MG63 (cell line): ENCODE results near the gene EPGN. TPM values are rescaled to one million over a fixed set of nuclear protein-coding genes. Genes with fewer than 3 reads are reported as not detected.

Experiments
- DNase-seq: peaks from one replicate; pipeline ENCODE4 v3.0.0-alpha.2; 2020
- H3K27me3 ChIP-seq: fragments of 250-450 bp; sonication (Bioruptor Pico); 2 replicates; pipeline ENCODE4 v1.5.1; 2020; ENCODE audit warnings: mild to moderate bottlenecking, moderate library complexity
- H3K36me3 ChIP-seq: fragments of 250-450 bp; sonication (Bioruptor Pico); 2 replicates; pipeline ENCODE4 v1.5.1; 2020; ENCODE audit warnings: mild to moderate bottlenecking, moderate library complexity
- H3K4me3 ChIP-seq: fragments of 250-450 bp; sonication (Bioruptor Pico); 2 replicates; pipeline ENCODE4 v1.5.1; 2020; ENCODE audit warnings: mild to moderate bottlenecking, moderate library complexity
- H3K9me3 ChIP-seq: fragments of 250-450 bp; sonication (Bioruptor Pico); 2 replicates; pipeline ENCODE4 v1.5.1; 2020; ENCODE audit warnings: mild to moderate bottlenecking, moderate library complexity
- total RNA-seq: library from RNA; depleted of rRNA; stranded (reverse); fragments of >200 nt; shearing (Covaris generic); gene quantifications from 2 replicates; pipeline ENCODE4 v1.2.3, GENCODE V29; 2014; ENCODE audit warnings: low replicate concordance

EPGN gene
- total RNA-seq, 1 experiment from 2014 or later: not detected

GRCh38 chr4:74294681-74295080, 13.6 kb upstream of the EPGN start:
- no peak for DNase-seq
- H3K27me3 ChIP-seq: no peaks in the 10 kb centered on the region
- no peak overlapping the region for H3K4me3 ChIP-seq

DNA sequence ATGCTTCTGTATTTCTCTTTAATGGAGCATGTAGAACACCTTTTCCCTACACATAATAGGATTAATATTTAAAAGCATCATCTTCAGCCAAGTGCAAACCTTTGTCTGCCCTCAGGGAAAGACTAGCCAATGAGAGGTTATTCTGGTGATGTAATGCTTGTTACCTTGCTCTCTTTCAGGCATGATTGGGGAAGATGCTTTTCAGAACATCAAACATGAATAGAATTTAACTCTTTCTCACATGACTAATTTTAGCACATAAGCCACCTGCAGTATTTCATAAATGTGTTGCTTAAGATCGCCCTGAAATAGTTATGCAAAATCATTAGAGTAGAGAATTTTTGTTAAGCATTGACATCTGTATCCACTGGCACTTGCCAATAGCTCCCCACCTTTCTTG, 10.7 kb upstream of the EPGN start:
- Histone ChIP-seq H3K27me3 (no peaks in the 10 kb centered on the region), H3K36me3 (no peaks in the 10 kb centered on the region), H3K4me3 (no peak overlapping the region), H3K9me3 (no peaks in the 10 kb centered on the region)
- DNase-seq: no peak

More at GRCh38 chr4:74294681-74295080, 13.6 kb upstream of the EPGN start:
- no peaks in the 10 kb centered on the region for H3K36me3 ChIP-seq
- H3K9me3 ChIP-seq: no peaks in the 10 kb centered on the region

DNA sequence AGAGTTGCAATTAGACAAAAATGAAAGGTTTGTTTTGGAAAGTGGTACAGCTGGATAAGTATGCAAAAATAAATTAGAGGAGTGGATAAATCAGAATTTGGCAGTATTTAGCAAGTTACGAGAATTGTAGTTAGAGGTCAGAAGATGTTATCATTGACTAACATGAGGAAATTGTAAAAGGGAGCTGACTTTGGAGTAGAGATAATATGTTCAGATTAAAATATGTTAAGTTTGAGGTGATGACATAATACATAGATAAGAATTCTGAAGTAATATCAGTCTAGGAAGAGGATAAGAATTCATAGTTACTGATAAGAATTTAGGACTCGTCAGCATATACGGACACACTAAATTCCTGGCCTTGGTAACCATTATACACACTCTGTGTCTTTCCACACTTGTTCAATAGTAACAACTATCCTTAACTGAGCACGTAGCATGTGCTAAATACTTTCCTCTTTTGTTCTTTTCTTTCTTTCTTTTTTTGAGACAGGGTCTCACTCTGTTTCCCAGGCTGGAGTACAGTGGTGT, 4.1 kb upstream of the EPGN start:
- Histone ChIP-seq H3K9me3 (no peaks in the 10 kb centered on the region), H3K27me3 (no peaks in the 10 kb centered on the region), H3K36me3 (no peaks in the 10 kb centered on the region), H3K4me3 (no peak overlapping the region)
- DNase-seq: no peak

DNA sequence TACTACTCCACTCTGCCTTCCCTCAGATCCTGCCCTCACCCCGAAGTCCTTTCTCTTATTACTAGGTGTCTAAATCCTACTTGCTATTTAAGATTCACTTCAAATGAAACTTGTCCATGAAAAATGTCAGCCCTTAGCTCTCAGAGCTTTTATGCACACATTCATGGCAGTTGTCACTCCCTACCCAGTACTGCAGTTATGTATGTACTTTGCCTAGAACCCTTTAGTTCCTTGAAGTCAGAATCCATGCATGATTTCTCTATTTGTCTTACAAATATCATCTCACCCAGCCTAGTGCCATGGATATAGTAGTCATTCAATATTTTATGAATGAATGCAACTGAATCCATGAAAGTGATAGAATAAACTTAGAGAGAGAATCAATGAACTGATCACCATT, 3.3 kb upstream of the EPGN start:
- no peaks in the 10 kb centered on the region for H3K27me3 ChIP-seq
- H3K9me3 ChIP-seq: no peaks in the 10 kb centered on the region
- no peak for DNase-seq
- no peak overlapping the region for H3K4me3 ChIP-seq
- H3K36me3 ChIP-seq: no peaks in the 10 kb centered on the region

GRCh38 chr4:74307170-74307569, 1.1 kb upstream of the EPGN start:
- Histone ChIP-seq H3K9me3 (no peaks in the 10 kb centered on the region), H3K4me3 (no peak overlapping the region), H3K36me3 (no peaks in the 10 kb centered on the region), H3K27me3 (no peaks in the 10 kb centered on the region)
- no peak for DNase-seq

- H3K9me3 ChIP-seq: no peaks in the 10 kb centered on the region
- DNase-seq: no peak
- H3K36me3 ChIP-seq: no peaks in the 10 kb centered on the region
- H3K27me3 ChIP-seq: no peaks in the 10 kb centered on the region
- no peak overlapping the region for H3K4me3 ChIP-seq
Observed at GRCh38 chr4:74309223-74309622, 953 bp downstream of the EPGN start.

DNA sequence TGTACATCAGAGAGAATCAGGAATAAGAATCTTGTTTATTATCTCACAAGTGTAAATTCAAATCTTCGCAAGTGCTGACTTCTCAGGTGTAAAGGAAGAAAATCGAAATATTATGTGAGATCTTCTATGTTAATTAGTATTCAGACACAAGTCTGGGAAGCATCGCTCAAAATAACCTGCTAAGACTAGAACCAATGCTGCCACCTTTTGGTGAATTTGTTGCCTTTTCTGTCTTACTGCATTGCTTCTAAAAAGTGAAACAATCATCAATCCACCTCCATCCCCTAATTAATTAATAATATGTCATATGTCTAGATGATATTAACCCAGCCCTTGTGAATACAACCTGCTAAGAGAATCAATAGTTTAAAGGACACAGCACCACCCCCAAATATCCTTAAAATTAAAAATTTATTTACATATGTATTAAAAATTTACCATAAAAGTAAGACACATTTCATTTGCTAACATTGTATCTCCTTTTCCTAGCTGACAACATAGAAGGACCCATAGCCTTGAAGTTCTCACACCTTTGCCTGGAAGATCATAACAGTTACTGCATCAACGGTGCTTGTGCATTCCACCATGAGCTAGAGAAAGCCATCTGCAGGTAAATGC, 3.5 kb downstream of the EPGN start:
- no peak overlapping the region for H3K4me3 ChIP-seq
- no peaks in the 10 kb centered on the region for H3K9me3 ChIP-seq
- no peaks in the 10 kb centered on the region for H3K36me3 ChIP-seq
- no peaks in the 10 kb centered on the region for H3K27me3 ChIP-seq
- DNase-seq: no peak

DNA sequence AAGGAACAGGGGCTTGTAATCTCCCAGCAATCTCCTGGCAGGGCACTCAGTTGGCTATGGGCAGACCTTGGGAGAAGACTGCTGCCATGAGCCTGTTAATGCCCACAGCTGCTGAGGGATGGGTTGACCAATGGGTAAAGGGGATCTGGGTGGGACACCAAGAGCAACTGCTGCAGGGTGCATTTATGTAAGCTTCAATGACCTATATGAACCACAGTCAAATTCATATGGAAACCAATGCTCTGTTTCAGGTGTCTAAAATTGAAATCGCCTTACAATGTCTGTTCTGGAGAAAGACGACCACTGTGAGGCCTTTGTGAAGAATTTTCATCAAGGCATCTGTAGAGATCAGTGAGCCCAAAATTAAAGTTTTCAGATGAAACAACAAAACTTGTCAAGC, 6.1 kb downstream of the EPGN start:
- no peak for DNase-seq
- H3K4me3 ChIP-seq: no peak overlapping the region
- H3K36me3 ChIP-seq: no peaks in the 10 kb centered on the region
- H3K9me3 ChIP-seq: no peaks in the 10 kb centered on the region
- no peaks in the 10 kb centered on the region for H3K27me3 ChIP-seq

- Histone ChIP-seq H3K27me3 (no peaks in the 10 kb centered on the region), H3K9me3 (no peaks in the 10 kb centered on the region), H3K4me3 (no peak overlapping the region), H3K36me3 (no peaks in the 10 kb centered on the region)
- no peak for DNase-seq
Observed at GRCh38 chr4:74314944-74315343, 6.7 kb downstream of the EPGN start.

DNA sequence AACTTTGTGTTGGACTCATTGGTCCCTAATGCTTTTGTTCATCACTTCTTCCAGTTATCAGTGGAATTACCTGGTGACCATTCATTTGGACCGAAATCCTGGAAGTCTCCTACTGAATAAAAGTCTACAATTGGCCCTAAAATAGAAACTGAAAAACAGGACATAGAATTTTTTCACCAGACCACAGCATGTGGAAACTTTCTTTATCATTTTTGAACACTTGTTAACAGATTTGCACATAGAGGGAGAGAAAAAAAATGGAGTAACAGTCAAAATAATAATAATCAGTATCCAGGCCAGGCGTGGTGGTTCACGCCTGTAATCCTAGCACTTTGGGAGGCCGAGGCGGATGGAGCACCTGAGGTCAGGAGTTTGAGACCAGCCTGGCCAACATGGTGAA, 7.1 kb downstream of the EPGN start:
- Histone ChIP-seq H3K36me3 (no peaks in the 10 kb centered on the region), H3K9me3 (no peaks in the 10 kb centered on the region), H3K4me3 (no peak overlapping the region), H3K27me3 (no peaks in the 10 kb centered on the region)
- no peak for DNase-seq

DNA sequence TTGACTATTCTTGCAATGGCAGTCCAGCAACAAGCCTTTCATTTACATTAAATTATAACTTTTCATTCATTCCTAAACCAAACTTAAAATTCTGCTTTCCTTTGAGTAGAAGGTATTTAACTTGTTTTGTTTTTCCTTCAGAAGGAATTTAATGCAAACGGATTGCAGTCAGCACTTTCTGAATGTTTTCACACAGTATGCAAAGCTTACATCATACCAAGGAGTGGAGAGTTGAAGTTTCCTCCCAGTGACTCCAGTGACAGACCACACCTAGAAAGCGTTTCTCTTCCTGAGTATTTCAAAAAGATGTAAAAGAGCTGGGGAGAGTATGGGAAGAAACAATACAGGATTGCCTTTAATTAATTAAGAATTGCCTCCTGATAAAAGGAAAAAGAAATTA, 8.1 kb downstream of the EPGN start:
- no peaks in the 10 kb centered on the region for H3K9me3 ChIP-seq
- no peak for DNase-seq
- H3K36me3 ChIP-seq: no peaks in the 10 kb centered on the region
- H3K27me3 ChIP-seq: no peaks in the 10 kb centered on the region
- no peak overlapping the region for H3K4me3 ChIP-seq

- Histone ChIP-seq H3K27me3 (no peaks in the 10 kb centered on the region), H3K36me3 (no peaks in the 10 kb centered on the region), H3K4me3 (no peak overlapping the region), H3K9me3 (no peaks in the 10 kb centered on the region)
- DNase-seq: no peak
Observed at GRCh38 chr4:74317616-74318246, 9.5 kb downstream of the EPGN start.

GRCh38 chr4:74318276-74318675, 10.0 kb downstream of the EPGN start:
- no peak overlapping the region for H3K4me3 ChIP-seq
- no peaks in the 10 kb centered on the region for H3K27me3 ChIP-seq
- no peak for DNase-seq
- no peaks in the 10 kb centered on the region for H3K36me3 ChIP-seq
- no peaks in the 10 kb centered on the region for H3K9me3 ChIP-seq

DNA sequence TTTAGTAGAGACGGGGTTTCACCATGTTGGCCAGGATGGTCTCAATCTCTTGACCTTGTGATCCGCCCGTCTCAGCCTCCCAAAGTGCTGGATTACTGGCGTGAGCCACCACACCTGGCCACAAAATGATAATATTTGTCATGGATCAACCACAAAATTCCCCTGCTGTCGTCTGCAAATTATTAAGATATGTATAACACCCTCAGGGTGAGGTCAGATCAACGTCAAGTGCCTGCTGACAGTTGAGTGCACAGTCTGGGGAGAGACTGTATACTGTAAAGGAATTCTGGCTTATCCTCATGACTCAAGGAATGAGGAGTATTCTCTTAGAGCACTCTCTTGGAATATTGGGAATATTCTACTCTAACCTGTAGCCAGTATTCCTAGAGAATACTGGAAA, 11.2 kb downstream of the EPGN start:
- H3K4me3 ChIP-seq: no peak overlapping the region
- H3K27me3 ChIP-seq: no peaks in the 10 kb centered on the region
- H3K36me3 ChIP-seq: no peaks in the 10 kb centered on the region
- no peak for DNase-seq
- no peaks in the 10 kb centered on the region for H3K9me3 ChIP-seq

- H3K27me3 ChIP-seq: no peaks in the 10 kb centered on the region
- no peak overlapping the region for H3K4me3 ChIP-seq
- no peaks in the 10 kb centered on the region for H3K36me3 ChIP-seq
- no peak for DNase-seq
- H3K9me3 ChIP-seq: no peaks in the 10 kb centered on the region
Observed at GRCh38 chr4:74320559-74321118, 12.4 kb downstream of the EPGN start.

DNA sequence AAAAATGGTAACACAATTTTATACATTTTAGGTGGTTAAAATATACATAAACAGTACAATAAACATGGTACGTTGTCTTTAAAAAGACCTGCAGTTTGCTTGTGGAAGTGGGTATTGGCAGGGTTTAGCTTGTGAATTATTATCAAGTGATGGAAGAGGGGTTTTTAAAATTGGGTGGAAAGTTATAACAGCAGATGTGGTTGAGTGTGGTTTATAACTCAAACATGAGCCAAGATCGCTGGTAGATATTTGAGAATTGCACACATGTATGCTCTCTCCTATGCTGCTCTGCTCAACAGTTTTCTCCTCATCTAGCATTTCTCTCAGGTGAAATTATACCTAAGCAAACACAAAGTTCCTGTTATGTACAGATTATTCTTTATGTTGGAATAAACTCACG, 14.0 kb downstream of the EPGN start:
- Histone ChIP-seq H3K27me3 (no peaks in the 10 kb centered on the region), H3K36me3 (no peaks in the 10 kb centered on the region), H3K4me3 (no peak overlapping the region), H3K9me3 (no peaks in the 10 kb centered on the region)
- DNase-seq: no peak

DNA sequence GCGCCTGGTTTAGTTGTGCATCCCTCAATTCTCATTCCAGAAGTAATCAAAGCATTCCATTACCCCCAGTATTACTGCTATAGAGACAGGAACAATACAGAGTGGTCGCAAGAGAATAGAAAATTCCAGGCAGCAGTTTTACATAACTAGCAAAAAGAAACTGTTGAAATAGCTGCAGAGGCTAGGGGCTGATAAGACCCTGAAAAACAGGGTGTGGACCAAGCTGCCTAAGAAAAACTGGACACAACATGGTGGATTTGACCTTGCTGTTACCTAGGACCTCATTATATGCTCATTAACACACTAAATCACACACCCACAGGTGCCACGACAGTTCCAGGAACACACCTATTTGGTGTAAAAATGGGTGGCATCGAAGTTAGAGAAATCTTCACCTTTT, 15.4 kb downstream of the EPGN start:
- H3K4me3 ChIP-seq: no peak overlapping the region
- H3K27me3 ChIP-seq: no peaks in the 10 kb centered on the region
- H3K36me3 ChIP-seq: no peaks in the 10 kb centered on the region
- DNase-seq: no peak
- H3K9me3 ChIP-seq: no peaks in the 10 kb centered on the region

DNA sequence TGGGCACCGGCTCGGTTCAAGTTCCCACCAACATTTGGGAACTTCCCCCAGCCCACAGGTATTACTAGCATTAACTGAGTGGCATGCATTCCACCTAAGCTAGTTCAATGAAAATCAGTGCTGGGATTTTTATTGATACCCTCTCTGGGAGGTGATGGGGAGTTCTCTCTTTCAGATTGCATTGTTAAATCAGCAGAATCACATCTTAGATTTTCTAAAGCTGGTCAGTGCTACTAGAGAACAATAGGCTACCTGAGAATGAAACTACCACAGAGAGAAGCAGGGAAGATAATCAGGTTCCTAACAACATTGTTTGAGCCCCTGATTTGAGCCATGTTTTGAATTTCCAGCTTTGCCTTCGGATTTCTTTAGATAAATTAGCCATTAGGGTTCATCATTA, 16.0 kb downstream of the EPGN start:
- Histone ChIP-seq H3K4me3 (no peak overlapping the region), H3K9me3 (no peaks in the 10 kb centered on the region), H3K27me3 (no peaks in the 10 kb centered on the region), H3K36me3 (no peaks in the 10 kb centered on the region)
- no peak for DNase-seq
